GM21390 (cell line): ENCODE measurements around the gene NSUN2.

Experiments used
- ATAC-seq: cut with Tn5 transposase; IDR thresholded peaks from one replicate; pipeline ENCODE4 v1.9.1; 2021; ENCODE audit not compliant: unreplicated experiment

The NSUN2 gene

GRCh38 chr5:6567068-6567467, 65.8 kb downstream of the NSUN2 start:
- no peak for ATAC-seq

DNA sequence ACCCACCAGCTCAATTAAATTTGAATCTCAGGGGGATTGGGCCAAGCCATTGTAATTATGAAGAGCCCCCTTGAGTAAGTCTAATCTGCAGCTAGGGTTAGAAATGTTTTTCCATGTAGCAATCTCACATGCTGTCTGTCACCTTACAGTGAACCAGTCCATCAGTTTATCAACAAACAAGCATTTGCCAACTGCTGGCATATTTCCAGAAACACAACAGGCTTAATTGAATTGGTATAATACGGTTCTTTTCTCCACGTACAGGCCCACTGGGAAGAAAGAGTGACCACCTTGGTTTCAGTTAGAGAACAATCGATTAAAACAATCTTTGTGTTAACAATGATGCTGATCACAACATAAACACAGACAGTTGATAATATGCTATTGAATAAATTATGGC, 67.4 kb downstream of the NSUN2 start:
- ATAC-seq = no peak

- no peak for ATAC-seq
These were observed 74.9 kb downstream of the NSUN2 start for GRCh38 chr5:6557807-6558575.

DNA sequence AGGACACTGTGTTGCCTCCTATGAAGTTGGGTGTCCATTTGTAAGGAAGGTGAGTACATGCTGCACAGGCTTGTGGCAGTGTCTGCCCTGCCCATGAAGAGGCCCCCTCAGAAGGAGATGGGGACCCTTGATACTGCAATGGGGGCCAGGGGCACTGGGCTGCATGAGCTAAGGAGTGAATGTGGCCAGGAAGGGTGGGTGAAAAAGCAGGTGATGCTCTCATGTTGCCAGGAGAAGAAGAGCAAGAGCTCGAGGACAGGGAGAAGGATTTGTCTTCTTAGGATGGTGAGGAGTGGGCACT, 76.1 kb downstream of the NSUN2 start:
- ATAC-seq = no peak

DNA sequence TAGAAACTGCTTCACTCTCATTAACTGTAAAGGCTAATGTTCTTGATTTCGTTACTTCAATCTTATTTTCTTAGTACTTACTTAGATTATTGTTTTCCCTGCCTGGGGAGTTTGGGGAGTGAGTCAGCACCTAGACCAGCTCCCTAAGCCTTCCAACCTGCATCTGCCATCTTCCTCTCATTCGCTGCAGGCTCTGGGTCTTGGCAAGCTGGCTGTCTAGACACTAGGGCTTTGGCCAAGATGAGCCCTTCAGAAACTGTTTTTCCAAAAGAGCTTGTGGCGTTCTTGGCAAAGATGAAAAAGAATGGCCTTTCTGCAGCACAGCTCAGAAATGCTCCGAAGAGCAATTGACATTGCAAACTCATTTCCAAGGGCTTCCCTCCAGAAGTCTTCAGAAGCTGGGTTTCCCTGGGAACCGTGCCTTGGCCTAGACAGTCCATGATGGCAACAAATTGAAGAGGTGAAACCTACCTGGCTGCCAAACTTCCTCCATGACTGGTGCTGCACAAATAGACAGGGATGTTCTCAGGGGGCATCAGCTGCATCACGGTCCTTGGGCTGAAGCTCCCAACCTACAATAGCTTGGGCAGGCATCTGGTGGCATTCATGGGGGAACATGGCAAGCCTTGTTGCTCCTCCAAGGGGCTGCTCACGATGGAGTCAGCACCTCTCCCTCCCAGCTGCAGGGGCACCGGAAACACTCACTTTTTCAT, 76.6 kb downstream of the NSUN2 start:
- no peak for ATAC-seq

- no peak for ATAC-seq
These were observed 78.0 kb downstream of the NSUN2 start for GRCh38 chr5:6554812-6555211.

DNA sequence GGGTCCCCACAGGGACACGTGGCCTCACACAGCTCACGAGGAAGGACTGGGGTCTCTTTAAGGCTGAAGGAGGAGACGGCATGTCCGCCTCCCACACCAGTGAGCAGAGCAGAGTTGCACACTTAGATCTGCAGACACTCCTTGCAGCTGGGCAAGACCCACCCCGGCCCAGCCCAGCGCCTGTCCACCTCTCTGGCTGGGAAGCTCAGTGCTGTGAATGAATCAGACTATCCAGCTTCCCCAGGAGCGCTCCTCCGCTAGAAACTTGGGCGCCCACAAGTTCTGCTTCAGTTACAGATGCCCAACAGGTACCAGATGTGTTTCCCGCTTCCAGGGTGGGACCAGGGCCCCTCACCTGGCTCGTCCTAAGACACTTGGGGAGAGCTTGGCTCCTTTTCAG, 78.9 kb downstream of the NSUN2 start:
- ATAC-seq = no peak

DNA sequence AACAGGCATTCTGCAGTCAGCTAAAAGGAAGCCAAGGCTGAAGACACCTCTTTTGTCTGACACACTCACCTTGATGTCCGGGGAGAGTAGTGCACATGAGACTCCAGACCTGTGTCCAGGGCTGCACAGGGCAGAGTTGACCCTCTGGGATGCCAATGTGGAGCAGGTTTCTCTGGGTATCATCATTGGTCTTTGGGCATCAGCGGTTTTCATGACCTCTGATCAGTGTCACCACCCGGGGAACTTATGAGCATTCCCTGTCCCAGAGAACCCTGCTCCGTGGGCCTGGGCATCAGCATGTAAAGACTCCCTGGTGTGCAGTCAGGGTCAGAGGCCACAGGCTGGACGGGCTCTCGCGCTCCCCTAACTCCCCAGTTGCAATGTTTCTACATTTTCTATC, 80.2 kb downstream of the NSUN2 start:
- no peak for ATAC-seq

- ATAC-seq = no peak
These were observed 80.9 kb downstream of the NSUN2 start for GRCh38 chr5:6551955-6552313.

GRCh38 chr5:6551287-6551954, 81.4 kb downstream of the NSUN2 start:
- ATAC-seq = no peak

DNA sequence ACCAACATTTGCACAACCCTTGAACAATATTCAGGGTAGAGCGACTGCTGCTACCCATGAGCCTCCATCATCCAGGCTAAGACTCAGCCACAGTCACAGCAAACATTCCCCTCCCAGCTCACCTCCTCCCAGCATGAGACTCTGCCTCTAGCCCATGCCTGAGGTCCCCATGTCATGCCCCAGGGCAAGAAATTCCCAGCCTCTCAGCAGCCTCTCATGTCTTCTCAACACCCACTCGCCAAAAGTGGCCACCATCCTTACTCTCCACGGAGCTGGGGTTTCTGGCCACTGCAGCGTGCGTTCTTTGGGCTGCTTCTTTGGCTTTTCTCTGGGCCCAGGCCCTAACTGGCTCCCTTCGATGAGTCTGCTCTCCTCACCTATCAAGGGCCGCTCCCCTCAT, 82.2 kb downstream of the NSUN2 start:
- ATAC-seq = no peak
